ENCODE measurements around the gene MFNG.
A peak's percentile ranks its signal among the peaks of the same experiment; 100 is the strongest.

The MFNG gene

DNA sequence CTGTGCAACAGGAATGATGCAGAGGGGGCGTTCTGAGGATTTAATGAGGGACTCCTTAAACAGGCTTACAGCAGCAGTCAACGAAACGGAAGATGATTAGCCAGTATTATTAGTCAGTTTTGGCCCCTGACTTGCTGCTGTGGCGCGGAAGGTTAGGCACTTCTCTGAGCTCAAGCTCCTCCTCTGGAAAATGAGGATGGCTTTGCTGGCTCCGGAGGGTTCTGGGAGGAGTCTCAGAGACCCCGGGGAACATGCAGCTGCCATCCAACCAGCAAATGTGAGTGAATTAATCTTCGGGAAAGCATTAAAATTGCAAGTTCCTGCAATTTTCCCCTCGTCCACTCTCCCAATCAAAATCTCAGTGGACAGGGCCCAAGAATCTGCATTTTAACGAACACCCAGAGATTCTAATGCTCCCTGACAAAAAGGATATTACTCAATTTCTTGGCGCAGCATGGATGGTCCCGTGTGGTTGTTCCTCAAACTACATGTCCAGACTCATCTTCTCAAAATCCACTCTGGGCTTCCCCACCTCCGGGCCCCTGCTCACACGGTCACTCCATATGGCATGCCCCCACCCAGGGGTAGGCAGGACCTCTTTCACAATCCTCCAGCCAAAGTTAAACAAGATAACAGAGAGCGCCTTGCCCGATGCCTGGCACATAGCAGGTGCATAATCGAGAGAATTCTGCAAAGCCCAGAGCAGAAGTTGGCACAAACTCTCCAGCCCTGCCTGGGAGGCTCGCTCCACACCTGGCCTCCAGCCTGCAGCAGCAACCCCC lies 65.3 kb downstream of the MFNG start:
- no peak for DNase-seq

DNA sequence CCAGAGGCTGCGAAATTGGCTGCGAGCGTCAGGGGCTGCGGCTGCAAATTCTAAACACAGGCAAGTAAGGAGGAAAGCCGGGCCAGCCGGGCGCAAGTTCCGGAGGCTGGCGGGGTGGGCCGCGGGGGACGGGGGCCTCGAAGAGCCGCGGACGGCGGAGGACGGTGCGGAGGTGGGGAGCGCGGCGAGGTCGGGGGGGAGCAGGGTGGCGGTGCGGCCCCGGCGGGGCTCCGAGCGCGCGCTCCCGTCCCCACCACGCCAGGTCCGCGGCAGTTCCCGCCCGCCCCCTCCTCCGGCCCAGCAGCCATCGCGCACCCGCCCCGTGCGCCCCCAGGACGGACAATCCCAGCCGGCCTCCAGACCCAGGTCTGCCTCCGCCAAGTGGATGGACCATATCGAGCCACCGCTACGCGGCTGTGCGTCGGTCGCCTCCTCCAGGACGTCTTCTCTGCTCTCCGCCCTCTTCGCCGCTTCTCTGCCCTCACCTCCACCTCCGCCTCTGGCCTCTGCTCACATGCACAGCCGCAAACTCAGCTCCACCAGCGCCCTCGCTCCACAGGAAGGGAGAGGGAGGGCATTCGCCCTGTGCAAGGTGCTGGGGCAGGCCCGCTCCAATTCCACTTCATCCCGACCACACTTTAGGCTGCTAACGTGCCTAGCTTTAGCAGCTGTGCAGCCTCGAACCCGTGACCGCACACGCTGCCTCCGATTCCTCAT lies 66.1 kb downstream of the MFNG start:
- DNase-seq, result peak; percentile 19

DNA sequence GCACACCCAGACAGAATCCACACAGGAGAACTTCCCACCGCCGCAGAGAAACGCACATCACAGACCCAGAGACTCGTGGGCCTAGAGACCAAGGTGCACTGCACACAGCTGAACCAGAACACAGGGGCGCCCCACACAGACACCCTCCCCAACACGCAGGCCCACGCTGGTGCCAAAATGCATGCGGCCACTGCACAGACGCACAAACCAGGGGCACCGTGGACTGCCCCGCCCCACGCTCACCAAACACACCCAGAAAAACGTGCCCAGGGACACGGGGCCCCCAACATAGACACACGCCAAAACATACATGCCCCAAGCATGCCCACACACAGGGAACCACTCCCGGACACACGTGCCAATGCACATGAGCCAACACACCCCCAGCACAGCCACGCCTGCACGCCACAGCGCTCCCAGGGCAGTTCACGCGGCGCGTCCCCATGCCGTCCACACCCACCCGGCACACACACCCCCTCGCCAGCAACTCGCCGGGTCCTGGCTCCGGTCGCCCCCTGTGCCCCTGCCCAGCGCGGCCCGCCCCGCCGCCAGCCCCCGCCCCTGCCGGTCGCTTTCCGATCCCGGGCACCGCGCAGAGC lies 66.7 kb downstream of the MFNG start:
- no peak for DNase-seq

All from CD4-positive, alpha-beta T cell treated with Interleukin-21 for 1 hour (primary cell).